ENCODE data around the gene SLC26A4.

SLC26A4 gene

GRCh38 chr7:107622894-107623293, 37.7 kb upstream of the SLC26A4 start:
- no peak for ATAC-seq
- TF ChIP-seq CREB5 (CRISPR knock-in tag; IDR thresholded peaks at IDR 0.05; ENCODE audit: low read depth), result no peak
- TF ChIP-seq BACH2 (CRISPR knock-in tag; IDR thresholded peaks at IDR 0.05; ENCODE audit: borderline replicate concordance), result no peak
- no peak for TF ChIP-seq OSR1 (CRISPR knock-in tag; IDR thresholded peaks at IDR 0.05)
- TF ChIP-seq ZNF565 (CRISPR knock-in tag; conservative IDR thresholded peaks at IDR 0.05; ENCODE audit: low read depth), result no peak
- TF ChIP-seq ESRRG (CRISPR knock-in tag; IDR thresholded peaks at IDR 0.05), result no peak
- TF ChIP-seq ZC3H10 (CRISPR knock-in tag; IDR thresholded peaks at IDR 0.05), result no peak
- TF ChIP-seq TOX (CRISPR knock-in tag; IDR thresholded peaks at IDR 0.05; ENCODE audit: borderline replicate concordance), result no peak
- TF ChIP-seq PPARA (CRISPR knock-in tag; IDR thresholded peaks at IDR 0.05; ENCODE audit: borderline replicate concordance), result no peak
- no peak for TF ChIP-seq ZFP3 (CRISPR knock-in tag; IDR thresholded peaks at IDR 0.05)
- TF ChIP-seq CSRNP3 (CRISPR knock-in tag; IDR thresholded peaks at IDR 0.05), result no peak
- TF ChIP-seq TSHZ2 (CRISPR knock-in tag; IDR thresholded peaks at IDR 0.05), result no peak

GRCh38 chr7:107627002-107627401, 33.6 kb upstream of the SLC26A4 start:
- TF ChIP-seq ZNF8 (CRISPR knock-in tag; IDR thresholded peaks at IDR 0.05) (peak; percentile 92), TCF4 (CRISPR knock-in tag; IDR thresholded peaks at IDR 0.05; ENCODE audit: borderline replicate concordance) (no peak), GLIS3 (CRISPR knock-in tag; IDR thresholded peaks at IDR 0.05) (no peak), CSDC2 (CRISPR knock-in tag; IDR thresholded peaks at IDR 0.05) (no peak), PPARA (CRISPR knock-in tag; IDR thresholded peaks at IDR 0.05; ENCODE audit: borderline replicate concordance) (no peak)
- no peak for ATAC-seq

- ATAC-seq, result no peak
- no peak for TF ChIP-seq CREB5 (CRISPR knock-in tag; IDR thresholded peaks at IDR 0.05; ENCODE audit: low read depth)
- TF ChIP-seq SNAI2 (CRISPR knock-in tag; IDR thresholded peaks at IDR 0.05), result no peak
- no peak for TF ChIP-seq ZNF565 (CRISPR knock-in tag; conservative IDR thresholded peaks at IDR 0.05; ENCODE audit: low read depth)
- TF ChIP-seq ARNTL (CRISPR knock-in tag; IDR thresholded peaks at IDR 0.05; ENCODE audit: borderline replicate concordance, low read depth), result no peak
- TF ChIP-seq ISL1 (CRISPR knock-in tag; IDR thresholded peaks at IDR 0.05), result no peak
- TF ChIP-seq BACH2 (CRISPR knock-in tag; IDR thresholded peaks at IDR 0.05; ENCODE audit: borderline replicate concordance), result no peak
- no peak for TF ChIP-seq TSHZ2 (CRISPR knock-in tag; IDR thresholded peaks at IDR 0.05)
- no peak for TF ChIP-seq OSR1 (CRISPR knock-in tag; IDR thresholded peaks at IDR 0.05)
- TF ChIP-seq ZFP3 (CRISPR knock-in tag; IDR thresholded peaks at IDR 0.05), result no peak
- TF ChIP-seq ZNF70 (CRISPR knock-in tag; IDR thresholded peaks at IDR 0.05), result no peak
- TF ChIP-seq GLIS3 (CRISPR knock-in tag; IDR thresholded peaks at IDR 0.05), result no peak
- TF ChIP-seq TCF4 (CRISPR knock-in tag; IDR thresholded peaks at IDR 0.05; ENCODE audit: borderline replicate concordance), result no peak
- TF ChIP-seq RARB (CRISPR knock-in tag; IDR thresholded peaks at IDR 0.05), result no peak
- TF ChIP-seq POU6F1 (CRISPR knock-in tag; IDR thresholded peaks at IDR 0.05; ENCODE audit: borderline replicate concordance, low read depth), result no peak
Measured at GRCh38 chr7:107628461-107629064, 32.1 kb upstream of the SLC26A4 start.

Measured in SK-N-SH treated with all-trans-retinoic acid at 6 μM for 48 hours (cell line).